Calu3 (cell line): ENCODE data around the gene CEND1. TPM values are rescaled to one million over a fixed set of nuclear protein-coding genes. Genes with fewer than 3 reads are reported as not detected.

Source experiments
- BruUV-seq: library from RNA; stranded (reverse); fragments of 400-500 nt; replicated peaks from 2 replicates; lab custom pipeline; 2021; lab: Mats Ljungman, UMichigan
- CTCF ChIA-PET: fragments of 300-600 bp; sonication (Branson Sonifier 250); formaldehyde crosslinking; loops from one replicate; lab custom pipeline; 2022; ENCODE audit warnings: antibody characterized with exemption; lab: Charles Lee
- DNase-seq: peaks from one replicate; pipeline ENCODE4 v3.0.0; 2022
- H3K27ac Mint-ChIP-seq: one replicate; pipeline ENCODE4 v1.8.0; 2022; ENCODE audit warnings: mixed read lengths; ENCODE audit not compliant: unreplicated experiment
- H3K27me3 Mint-ChIP-seq: one replicate; pipeline ENCODE4 v1.8.0; 2022; ENCODE audit warnings: mixed read lengths; ENCODE audit not compliant: unreplicated experiment
- H3K36me3 Mint-ChIP-seq: one replicate; pipeline ENCODE4 v1.8.0; 2022; ENCODE audit warnings: mild to moderate bottlenecking, moderate library complexity, mixed read lengths; ENCODE audit not compliant: insufficient read depth, unreplicated experiment
- H3K4me1 Mint-ChIP-seq: one replicate; pipeline ENCODE4 v1.8.0; 2022; ENCODE audit warnings: mild to moderate bottlenecking, low read depth, mixed read lengths; ENCODE audit not compliant: unreplicated experiment
- H3K4me3 Mint-ChIP-seq: one replicate; pipeline ENCODE4 v1.8.0; 2022; ENCODE audit warnings: mild to moderate bottlenecking, low read depth, moderate library complexity, mixed read lengths; ENCODE audit not compliant: unreplicated experiment
- H3K9me3 Mint-ChIP-seq: one replicate; pipeline ENCODE4 v1.8.0; 2022; ENCODE audit warnings: low read depth, mixed read lengths; ENCODE audit not compliant: unreplicated experiment
- CTCF ChIP-seq: fragments of 200-600 bp; IDR thresholded peaks from one replicate; pipeline ENCODE4 v1.8.0; 2022; ENCODE audit warnings: antibody characterized with exemption; ENCODE audit not compliant: unreplicated experiment
- intact Hi-C: fragments of 100-400 bp; cut with micrococcal nuclease; formaldehyde crosslinking; loops from one replicate; pipeline ENCODE4 v1.10.0; 2022; ENCODE audit not compliant: unreplicated experiment
- total RNA-seq: library from RNA; stranded (reverse); gene quantifications from 2 replicates; pipeline ENCODE4 v1.2.3, GENCODE V29; 2022

Gene CEND1
- total RNA-seq, 1 experiment from 2014 or later, result not detected

GRCh38 chr11:763549-764321, 26.2 kb downstream of the CEND1 start:
- intact Hi-C loops, result no loop called here
- Mint-ChIP-seq H3K36me3 (peaks cover 96% of the 10 kb centered on the region), H3K27me3 (no peaks in the 10 kb centered on the region), H3K9me3 (no peaks in the 10 kb centered on the region), H3K4me1 (peaks cover 22% of the 10 kb centered on the region), H3K4me3 (peak overlapping the region; percentile 52), H3K27ac (peak overlapping the region; percentile 80)
- CTCF ChIA-PET, result interaction anchor here (0.5 to 1.9 kb wide), 5 partner anchors 10 to 219 kb away, joined by 3 to 14 read pairs (median 3); partner anchors contain the start of gene TALDO1
- no peak for DNase-seq
- TF ChIP-seq CTCF, result no peak
- TSS peak; percentile 27 for BruUV-seq

- Mint-ChIP-seq H3K36me3 (peaks cover 98% of the 10 kb centered on the region), H3K27me3 (no peaks in the 10 kb centered on the region), H3K4me3 (peak overlapping the region; percentile 52), H3K4me1 (peaks cover 22% of the 10 kb centered on the region), H3K9me3 (no peaks in the 10 kb centered on the region), H3K27ac (peak overlapping the region; percentile 80)
- intact Hi-C loops, result no loop called here
- BruUV-seq, result no TSS peak
- CTCF ChIA-PET, result interaction anchor here (0.5 to 1.9 kb wide), 7 partner anchors 9 to 218 kb away, joined by 3 to 14 read pairs (median 3); partner anchors contain the start of genes DEAF1, TALDO1 and TMEM80
- no peak for TF ChIP-seq CTCF
- peak; percentile 57 for DNase-seq
These were observed 26.8 kb downstream of the CEND1 start for GRCh38 chr11:763073-763463.

- H3K9me3 Mint-ChIP-seq, result no peaks in the 10 kb centered on the region
- H3K4me1 Mint-ChIP-seq, result peaks cover 22% of the 10 kb centered on the region
- peak overlapping the region; percentile 80 for H3K27ac Mint-ChIP-seq
- peak overlapping the region; percentile 52 for H3K4me3 Mint-ChIP-seq
- peak; percentile 77 for DNase-seq
- H3K36me3 Mint-ChIP-seq, result peaks cover 98% of the 10 kb centered on the region
- no peaks in the 10 kb centered on the region for H3K27me3 Mint-ChIP-seq
- intact Hi-C loops, result no loop called here
- CTCF ChIA-PET, result interaction anchor here (0.7 to 1.9 kb wide), 3 partner anchors 9 to 67 kb away, joined by 3 to 14 read pairs (median 3); partner anchors contain the start of genes DEAF1 and TMEM80
- no TSS peak for BruUV-seq
- TF ChIP-seq CTCF, result peak; percentile 57
These were observed 27.3 kb downstream of the CEND1 start for GRCh38 chr11:762421-763072.

- Mint-ChIP-seq H3K36me3 (peaks cover 98% of the 10 kb centered on the region), H3K27me3 (no peaks in the 10 kb centered on the region), H3K27ac (no peak overlapping the region), H3K4me1 (peaks cover 22% of the 10 kb centered on the region), H3K4me3 (no peak overlapping the region), H3K9me3 (no peaks in the 10 kb centered on the region)
- intact Hi-C loops, result no loop called here
- no peak for TF ChIP-seq CTCF
- CTCF ChIA-PET, result no interaction called here
- BruUV-seq, result no TSS peak
- no peak for DNase-seq
These were observed 28.3 kb downstream of the CEND1 start for GRCh38 chr11:761526-762108.
